ENCODE results near the gene AK2. TPM values are rescaled to one million over a fixed set of nuclear protein-coding genes. Genes with fewer than 3 reads are reported as not detected.
"Not testable (repeated sequence)": the region's sequence is repeated elsewhere in the genome, so short reads cannot be mapped to it uniquely, and the experiment has no call there.

Gene AK2
- total and polyA plus RNA-seq, 10 of the 15 experiments (the other 5 are each of a cell fraction or from before 2014, with no cell fraction given): 52.3 to 500 (median 278) TPM

- ChIA-PET CTCF (interaction anchor here (0.6 to 2.1 kb wide), 10 partner anchors 16 to 444 kb away, joined by 3 to 10 read pairs (median 3); no protein-coding TSS in a partner anchor), RAD21 (ENCODE audit: unreplicated experiment) (interaction anchor here (0.6 to 2.1 kb wide), 8 partner anchors 11 to 104 kb away, joined by 3 to 16 read pairs (median 4); partner anchors contain the start of gene RNF19B), POLR2A (interaction anchor here (0.6 to 3.3 kb wide), 12 partner anchors 10 to 1044 kb away, joined by 3 to 18 read pairs (median 6); no protein-coding TSS in a partner anchor), SMC1A (ENCODE audit: uncharacterized antibody, unreplicated experiment) (interaction anchor here (1.0 to 4.6 kb wide), 14 partner anchors 7 to 93 kb away, joined by 3 to 30 read pairs (median 6); partner anchors contain the start of genes AK2 and RNF19B)
- H3K4me3 ChIP-seq; H3K9ac ChIP-seq (ENCODE audit: control insufficient read depth, insufficient read depth, low read length); H3K9me3 ChIP-seq (replicated peaks; ENCODE audit: control insufficient read depth, insufficient read depth, low read length); BruUV-seq (replicated peaks); in situ Hi-C loops (cut with MboI); H3K27me3 ChIP-seq (replicated peaks in 1 of 2; ENCODE audit: control insufficient read depth in 2 of 2, insufficient read depth in 2 of 2, low read length in 1 of 2); H2AFZ ChIP-seq (ENCODE audit: control insufficient read depth, low read depth, low read length); DNase-seq (ENCODE audit: low read depth, low spot score); H4K20me1 ChIP-seq (ENCODE audit: control insufficient read depth, insufficient read depth): not testable (repeated sequence)
- Histone ChIP-seq H3K4me2 (ENCODE audit: control insufficient read depth, insufficient read depth) (peak overlapping the region; percentile 6; the same call in 1 of the 2 replicates), H3K4me1 (ENCODE audit: control insufficient read depth, insufficient read depth, low read length) (peaks cover 23% of the 10 kb centered on the region), H3K36me3 (ENCODE audit: control insufficient read depth in 2 of 2, insufficient read depth in 2 of 2, low read length in 1 of 2) (peaks cover 10 to 16% of the 10 kb centered on the region in 2 experiments; a peak in 3 of 4 replicates), H3K27ac (ENCODE audit: control insufficient read depth, insufficient read depth) (peak overlapping the region; percentile 52; the same call in 1 of the 2 replicates), H3K79me2 (ENCODE audit: control insufficient read depth, insufficient read depth, low read length) (peaks cover 46% of the 10 kb centered on the region)
- ATAC-seq: peak; percentile 57
- peak; percentile 52 for FAIRE-seq
- WGBS (ENCODE audit: insufficient coverage, insufficient replicate concordance, low lambda C conversion rate, missing lambda C conversion rate): 21% methylated on average over 6 of the region's 6 CpGs
- TF ChIP-seq NR2F1 (conservative IDR thresholded peaks at IDR 0.05) (peak; percentile 87), ZNF217 (IDR thresholded peaks at IDR 0.05) (0 out of 2 replicates have a peak, but pooled peaks have one; percentile 50), MEF2A (IDR thresholded peaks at IDR 0.05; ENCODE audit: insufficient read depth, low read depth, low read length) (0 out of 2 replicates have a peak, but pooled peaks have one; percentile 22), MTA2 (IDR thresholded peaks at IDR 0.05; ENCODE audit: low read depth) (peak; percentile 57; the same call in 1 of the 2 replicates), NBN (IDR thresholded peaks at IDR 0.05) (peak; percentile 50; the same call in 1 of the 2 replicates), ATF7 (IDR thresholded peaks at IDR 0.05; ENCODE audit: low read depth) (0 out of 2 replicates have a peak, but pooled peaks have one; percentile 24), SKIL (IDR thresholded peaks at IDR 0.05; ENCODE audit: low read depth, poor library complexity, severe bottlenecking) (peak; percentile 70), RUNX3 (IDR thresholded peaks at IDR 0.05; ENCODE audit: low read length) (peak; percentile 52), IKZF2 (IDR thresholded peaks at IDR 0.05) (peak; percentile 63 to 69; a peak in 2 of 4 replicates), HDGF (IDR thresholded peaks at IDR 0.05) (0 out of 2 replicates have a peak, but pooled peaks have one; percentile 47), RAD51 (IDR thresholded peaks at IDR 0.05) (peak; percentile 74), RELB (IDR thresholded peaks at IDR 0.05; ENCODE audit: low read depth) (peak; percentile 66; the same call in 1 of the 2 replicates), BHLHE40 (IDR thresholded peaks at IDR 0.05; ENCODE audit: borderline replicate concordance in 1 of 2, low read depth in 2 of 2, low read length in 1 of 2) (0 out of 4 replicates have a peak, but pooled peaks of 1 of the 2 experiments have one; percentile 22), IKZF1 (conservative IDR thresholded peaks at IDR 0.05) (peak; percentile 78)
- intact Hi-C loops (cut with micrococcal nuclease; ENCODE audit: unreplicated experiment): loop anchor here (5.0 kb wide), 1 partner anchor 32 kb away; no protein-coding TSS in a partner anchor
Observed at GRCh38 chr1:33024430-33025179, 12.1 kb downstream of the AK2 start.
